OCI-LY7 (cell line): ENCODE measurements around the gene CAMK4.

ENCODE experiments used
- CTCF ChIP-seq: fragments of 200-600 bp; sonication (generic); conservative IDR thresholded peaks from 2 replicates; pipeline ENCODE4 v1.5.1; 2014; ENCODE audit warnings: mild to moderate bottlenecking, antibody characterized with exemption, low read length, moderate library complexity, mixed read lengths
- EZH2phosphoT487 ChIP-seq: fragments of 200-600 bp; sonication (generic); IDR thresholded peaks from 2 replicates; pipeline ENCODE4 v1.6.1; 2018; ENCODE audit warnings: low read depth, borderline replicate concordance, mild to moderate bottlenecking, mixed run types, antibody characterized with exemption, low read length, moderate library complexity, mixed read lengths

GRCh38 chr5:111502956-111503355 lies 278.8 kb downstream of the CAMK4 start:
- no peak for TF ChIP-seq CTCF
- no peak for TF ChIP-seq EZH2phosphoT487
